NT2/D1 (cell line): Measurements from ENCODE around the gene ASMTL.
"Not testable (repeated sequence)": the region's sequence is repeated elsewhere in the genome, so short reads cannot be mapped to it uniquely, and the experiment has no call there.

Source experiments
- DNase-seq: peaks from one replicate; pipeline ENCODE4 v3.0.0-alpha.2; 2011; ENCODE audit warnings: low read depth, low spot score
- H3K27me3 ChIP-seq: 2 replicates; pipeline ENCODE4 v1.6.0; 2011; ENCODE audit warnings: mild to moderate bottlenecking; ENCODE audit not compliant: insufficient read length, insufficient read depth
- H3K36me3 ChIP-seq: 2 replicates; pipeline ENCODE4 v1.6.1; 2011; ENCODE audit warnings: mild to moderate bottlenecking, low read length, mixed read lengths; ENCODE audit not compliant: insufficient read depth, insufficient read length
- H3K4me1 ChIP-seq: 2 replicates; pipeline ENCODE4 v1.5.1; 2011; ENCODE audit not compliant: insufficient read depth, insufficient read length
- H3K4me3 ChIP-seq: 2 replicates; pipeline ENCODE4 v1.5.1; 2011; ENCODE audit warnings: low read depth; ENCODE audit not compliant: insufficient read length
- H3K9ac ChIP-seq: 2 replicates; pipeline ENCODE4 v1.6.0; 2011; ENCODE audit warnings: low read depth; ENCODE audit not compliant: insufficient read length
- H3K9me3 ChIP-seq: 2 replicates; pipeline ENCODE4 v1.5.1; 2011; ENCODE audit warnings: mild to moderate bottlenecking, low read length; ENCODE audit not compliant: insufficient read depth
- SUZ12 ChIP-seq: IDR thresholded peaks from 2 replicates; pipeline ENCODE4 v1.6.1; 2011; ENCODE audit not compliant: insufficient read length, insufficient read depth; ENCODE audit errors: extremely low read depth
- YY1 ChIP-seq: IDR thresholded peaks from 2 replicates; pipeline ENCODE4 v1.6.1; 2011; ENCODE audit not compliant: insufficient read length, insufficient read depth
- ZNF274 ChIP-seq: IDR thresholded peaks from 2 replicates; pipeline ENCODE4 v1.6.1; 2011; ENCODE audit warnings: mild to moderate bottlenecking, low read depth, low read length

Gene ASMTL

DNA sequence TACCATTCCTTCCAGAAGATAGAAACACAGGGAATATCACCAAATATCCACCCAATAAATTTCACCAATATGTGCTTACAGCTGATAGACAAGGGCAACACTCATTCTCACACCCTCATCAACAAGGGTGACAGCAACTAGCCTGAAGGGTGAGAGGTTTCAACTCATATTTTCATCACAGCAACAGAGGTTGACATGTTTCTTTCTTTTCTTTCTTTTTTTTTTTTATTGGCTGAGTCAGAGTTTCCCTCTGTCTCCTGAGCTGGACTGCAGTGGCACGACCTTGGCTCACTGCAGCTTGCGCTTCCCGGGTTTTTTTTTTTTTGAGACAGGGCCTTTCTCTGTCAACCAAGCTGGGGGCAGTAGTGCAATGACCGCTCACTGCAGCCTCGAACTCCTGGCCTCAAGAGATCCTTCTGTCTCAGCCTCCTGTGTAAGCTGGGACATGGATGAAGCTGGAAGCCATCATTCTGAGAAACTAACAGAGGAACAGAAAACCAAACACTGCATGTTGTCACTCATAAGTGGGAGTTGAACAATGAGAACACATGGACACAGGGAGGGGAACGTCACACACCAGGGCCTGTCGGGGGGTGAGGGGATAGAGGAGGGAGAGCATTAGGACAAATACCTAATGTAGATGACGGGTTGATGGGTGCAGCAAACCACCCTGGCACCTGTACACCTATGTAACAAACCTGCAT is 27.5 kb upstream of the ASMTL start:
- Histone ChIP-seq H3K4me3 (no peak overlapping the region), H3K9me3 (peaks cover 14% of the 10 kb centered on the region; the same call in 1 of the 2 replicates), H3K9ac (no peak overlapping the region), H3K4me1 (no peaks in the 10 kb centered on the region), H3K36me3 (no peaks in the 10 kb centered on the region), H3K27me3 (no peaks in the 10 kb centered on the region)
- no peak for DNase-seq
- no peak for TF ChIP-seq ZNF274

- Histone ChIP-seq H3K4me3 (no peak overlapping the region), H3K27me3 (no peaks in the 10 kb centered on the region), H3K36me3 (no peaks in the 10 kb centered on the region), H3K9me3 (peaks cover 14% of the 10 kb centered on the region; the same call in 1 of the 2 replicates), H3K4me1 (no peaks in the 10 kb centered on the region), H3K9ac (no peak overlapping the region)
- TF ChIP-seq SUZ12 (no peak), YY1 (no peak), ZNF274 (no peak)
- DNase-seq, result no peak
These were observed 25.2 kb upstream of the ASMTL start for GRCh38 chrX:1477801-1478458.

- no peak for TF ChIP-seq YY1
- no peak for TF ChIP-seq ZNF274
- no peak for TF ChIP-seq SUZ12
- no peak for DNase-seq
- H3K27me3 ChIP-seq, result no peaks in the 10 kb centered on the region
- H3K9me3 ChIP-seq, result peaks cover 14% of the 10 kb centered on the region; the same call in 1 of the 2 replicates
- no peaks in the 10 kb centered on the region for H3K4me1 ChIP-seq
- H3K4me3 ChIP-seq, result no peak overlapping the region
- H3K9ac ChIP-seq, result no peak overlapping the region
- H3K36me3 ChIP-seq, result no peaks in the 10 kb centered on the region
These were observed 24.5 kb upstream of the ASMTL start for GRCh38 chrX:1477229-1477628.

DNA sequence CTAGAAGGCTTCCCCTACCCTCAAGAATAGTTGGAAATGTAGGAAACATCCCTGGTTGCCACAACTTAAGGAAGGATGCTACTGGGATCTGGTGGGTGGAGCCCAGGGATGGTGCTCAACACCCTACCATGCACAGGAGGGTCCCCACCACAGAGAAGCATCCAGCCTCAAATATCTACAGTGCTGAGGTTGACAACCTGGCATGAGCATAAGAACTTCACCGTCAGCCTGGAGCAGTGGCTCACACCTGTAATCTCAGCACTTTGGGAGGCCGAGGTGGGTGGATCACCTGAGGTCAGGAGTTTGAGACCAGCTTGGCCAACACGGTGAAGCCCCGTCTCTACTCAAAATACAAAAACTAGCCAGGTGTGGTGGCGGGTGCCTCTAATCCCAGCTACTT is 24.0 kb upstream of the ASMTL start:
- Histone ChIP-seq H3K36me3 (no peaks in the 10 kb centered on the region), H3K4me1 (no peaks in the 10 kb centered on the region)
- no peak for DNase-seq

DNA sequence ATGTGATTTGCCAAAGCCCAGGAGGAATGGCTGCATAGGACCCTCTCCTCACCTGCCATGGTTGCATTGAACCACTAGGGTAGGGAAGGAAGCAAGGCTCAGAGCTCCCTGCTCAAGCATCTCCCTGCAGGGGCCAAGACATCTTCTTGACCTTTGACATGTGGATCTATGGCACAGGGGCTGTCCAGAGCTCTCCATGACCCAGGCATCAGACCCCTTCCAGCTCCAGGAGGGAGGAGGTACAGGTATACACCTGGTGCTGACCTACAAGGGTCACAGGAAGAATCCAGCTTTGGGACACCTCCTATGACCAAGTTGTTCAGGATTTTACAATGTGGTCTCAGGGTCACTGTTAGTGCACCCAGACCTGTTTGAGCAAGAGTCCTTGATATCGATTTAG is 23.2 kb upstream of the ASMTL start:
- Histone ChIP-seq H3K27me3 (no peaks in the 10 kb centered on the region), H3K36me3 (no peaks in the 10 kb centered on the region), H3K9ac (no peak overlapping the region), H3K4me1 (no peaks in the 10 kb centered on the region), H3K4me3 (no peak overlapping the region), H3K9me3 (peaks cover 14% of the 10 kb centered on the region; the same call in 1 of the 2 replicates)
- DNase-seq, result no peak
- no peak for TF ChIP-seq YY1
- TF ChIP-seq ZNF274, result no peak
- TF ChIP-seq SUZ12, result no peak

More for the DNA sequence above, 24.0 kb upstream of the ASMTL start:
- TF ChIP-seq ZNF274 (no peak), YY1 (no peak), SUZ12 (no peak)
- H3K27me3 ChIP-seq, result no peaks in the 10 kb centered on the region
- no peak overlapping the region for H3K4me3 ChIP-seq
- peaks cover 14% of the 10 kb centered on the region; the same call in 1 of the 2 replicates for H3K9me3 ChIP-seq
- no peak overlapping the region for H3K9ac ChIP-seq

DNA sequence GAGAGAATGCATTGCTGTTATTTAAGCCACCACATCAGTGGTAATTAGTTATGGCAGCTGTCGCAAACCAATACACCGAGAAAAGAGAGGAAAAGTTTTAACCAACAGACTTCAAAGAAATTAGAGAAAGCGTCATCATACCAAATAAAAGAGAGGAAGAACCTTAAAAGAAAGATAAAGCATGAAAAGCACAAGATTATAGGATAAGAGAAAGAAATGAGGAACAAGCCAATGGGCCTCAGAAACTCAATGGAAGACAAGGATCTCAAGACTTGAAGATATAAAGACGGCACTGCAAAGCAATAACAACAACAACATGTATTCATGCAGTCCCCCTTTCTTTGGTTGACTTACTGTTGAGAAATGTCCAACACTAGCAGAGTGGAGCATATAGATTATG is 22.8 kb upstream of the ASMTL start:
- TF ChIP-seq SUZ12, result no peak
- no peaks in the 10 kb centered on the region for H3K4me1 ChIP-seq
- H3K36me3 ChIP-seq, result no peaks in the 10 kb centered on the region
- no peak for DNase-seq
- H3K9ac ChIP-seq, result no peak overlapping the region
- H3K9me3 ChIP-seq, result peaks cover 14% of the 10 kb centered on the region; the same call in 1 of the 2 replicates
- no peaks in the 10 kb centered on the region for H3K27me3 ChIP-seq
- H3K4me3 ChIP-seq, result no peak overlapping the region

DNA sequence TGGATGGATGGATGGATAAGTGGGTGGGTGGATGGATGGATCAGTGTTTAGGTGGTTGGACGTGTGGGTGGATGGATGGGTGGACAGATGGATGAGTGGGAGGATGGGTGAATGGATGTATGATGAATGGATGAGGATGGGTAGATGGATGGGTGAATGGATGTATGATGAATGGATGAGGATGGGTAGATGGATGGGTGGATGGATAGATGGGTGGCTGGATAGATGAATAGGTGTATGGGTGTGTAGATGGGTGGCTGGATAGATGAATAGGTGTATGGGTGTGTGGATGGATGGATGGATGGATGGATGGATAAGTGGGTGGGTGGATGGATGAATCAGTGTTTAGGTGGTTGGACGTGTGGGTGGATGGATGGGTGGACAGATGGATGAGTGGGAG is 21.9 kb upstream of the ASMTL start:
- H3K36me3 ChIP-seq, H3K4me1 ChIP-seq, DNase-seq: not testable (repeated sequence)

DNA sequence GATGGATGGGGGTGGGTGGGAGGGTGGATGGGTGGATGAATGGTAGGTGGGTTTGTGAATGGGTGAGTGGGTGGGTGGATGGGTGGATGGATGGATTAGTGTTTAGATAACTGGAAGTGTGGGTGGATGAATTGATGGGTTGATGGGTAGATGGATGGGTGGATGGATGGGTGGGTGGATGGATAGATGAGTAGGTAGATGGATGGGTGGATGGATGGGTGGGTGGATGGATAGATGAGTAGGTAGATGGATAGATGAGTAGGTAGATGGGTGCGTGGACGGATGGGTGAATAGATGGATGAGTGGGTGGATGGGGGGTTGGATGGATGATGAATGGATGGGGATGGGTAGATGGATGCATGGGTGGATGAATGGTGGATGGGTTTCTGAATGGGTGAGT is 20.3 kb upstream of the ASMTL start:
- peaks cover 5% of the 10 kb centered on the region for H3K4me1 ChIP-seq
- H3K4me3 ChIP-seq, result no peak overlapping the region
- H3K27me3 ChIP-seq, result no peaks in the 10 kb centered on the region
- no peak for DNase-seq
- no peaks in the 10 kb centered on the region for H3K36me3 ChIP-seq
- H3K9me3 ChIP-seq, result no peaks in the 10 kb centered on the region
- no peak for TF ChIP-seq YY1
- no peak overlapping the region for H3K9ac ChIP-seq

More for the DNA sequence above, 21.9 kb upstream of the ASMTL start:
- not testable (repeated sequence) for H3K4me3 ChIP-seq, H3K27me3 ChIP-seq, H3K9ac ChIP-seq, H3K9me3 ChIP-seq
